ENCODE measurements around the gene RHCE.
"Not testable (repeated sequence)": the region's sequence is repeated elsewhere in the genome, so short reads cannot be mapped to it uniquely, and the experiment has no call there.

Gene RHCE

DNA sequence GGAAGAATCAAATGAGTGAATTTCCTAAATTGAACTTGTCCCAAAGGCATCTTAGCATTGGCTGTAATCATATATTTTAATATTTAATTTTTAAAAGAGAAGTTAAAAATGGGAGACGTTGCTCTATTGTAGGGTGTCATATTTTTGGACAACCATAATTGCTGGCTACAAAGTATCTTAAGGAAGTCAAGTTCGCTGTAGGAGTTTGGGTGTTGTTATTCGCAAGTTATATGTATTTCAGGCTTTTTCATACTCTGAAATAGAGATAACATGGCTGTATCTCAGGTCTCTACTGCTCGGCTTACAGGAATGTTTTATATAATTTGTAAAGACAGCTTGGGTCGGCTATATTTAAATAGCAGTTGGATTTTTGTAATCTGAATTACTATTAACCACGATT, 81.6 kb downstream of the RHCE start:
- peak in 1 of 2 donors; percentile 15 for DNase-seq

DNA sequence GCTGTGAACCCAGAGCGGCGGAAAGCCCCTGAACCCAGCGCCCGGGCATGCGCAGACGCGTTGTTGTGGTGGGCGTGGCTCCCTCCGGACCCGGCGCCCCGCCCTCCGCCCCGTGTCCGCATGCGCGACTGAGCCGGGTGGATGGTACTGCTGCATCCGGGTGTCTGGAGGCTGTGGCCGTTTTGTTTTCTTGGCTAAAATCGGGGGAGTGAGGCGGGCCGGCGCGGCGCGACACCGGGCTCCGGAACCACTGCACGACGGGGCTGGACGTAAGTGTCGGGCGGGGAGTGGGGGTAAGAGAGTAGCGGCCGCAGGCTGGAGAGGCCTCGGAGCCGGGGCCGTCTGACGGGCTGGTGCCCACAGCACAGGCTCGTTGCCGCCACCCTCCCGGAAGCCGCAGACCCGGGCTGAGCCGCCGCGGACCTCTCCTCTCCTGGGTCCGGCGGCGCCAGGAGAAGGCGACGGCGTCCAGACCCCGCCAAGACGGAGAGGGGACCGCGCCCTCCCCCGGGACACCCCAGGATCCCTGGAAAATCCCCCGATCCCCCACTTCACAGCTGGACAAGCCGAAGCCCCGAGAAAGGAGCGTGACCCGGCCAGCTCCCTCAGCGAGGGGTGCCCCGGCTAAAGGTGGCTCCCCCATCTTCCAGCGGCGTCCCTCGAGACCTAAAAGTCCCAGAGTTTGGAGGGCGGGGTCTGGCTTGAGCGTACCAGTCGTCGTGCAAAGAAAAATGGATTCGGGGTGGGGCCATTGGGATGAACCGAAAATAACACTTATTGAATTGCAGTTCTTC, 82.2 kb downstream of the RHCE start, which contains the start of gene TMEM50A:
TSS of gene TMEM50A (plus strand) at position 147 of the 794 bp plus-strand sequence. CDS start 2,153 bp downstream, outside the sequence.
- peak; percentile 86 to 88 for DNase-seq

DNA sequence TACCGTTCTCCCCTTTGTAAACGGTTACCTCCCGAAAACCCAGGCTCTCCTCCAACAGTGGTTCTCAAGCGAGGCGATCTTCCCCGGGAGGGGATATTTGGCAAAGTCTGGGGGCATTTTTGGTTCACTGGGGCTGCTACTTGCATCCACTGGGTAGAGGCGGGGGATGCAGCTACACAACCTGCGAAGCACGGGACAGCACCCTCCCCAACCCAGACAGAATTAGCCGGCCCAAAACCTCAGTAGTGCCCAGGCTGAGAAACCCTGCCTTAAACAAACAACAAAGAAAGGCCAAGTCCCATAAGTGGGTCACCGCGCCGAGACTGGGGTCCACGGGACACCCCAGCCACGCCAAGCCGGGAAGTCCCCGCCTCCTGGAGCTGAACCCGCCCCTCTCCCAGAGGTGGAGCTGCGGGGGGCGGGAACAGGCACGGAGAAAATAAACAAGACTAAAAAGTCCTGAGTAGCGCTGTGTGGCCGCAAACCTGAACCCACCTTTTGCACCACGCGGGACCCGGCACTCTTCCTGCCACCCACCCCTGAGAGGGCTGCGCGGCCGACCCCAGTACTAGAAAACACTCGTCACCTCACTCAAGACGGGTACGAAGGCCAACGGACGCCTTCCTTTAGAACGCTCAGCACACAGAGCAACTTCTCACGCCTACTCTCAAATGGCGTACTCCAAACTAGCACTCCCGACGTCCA, 83.0 kb downstream of the RHCE start:
- not testable (repeated sequence) for DNase-seq

DNA sequence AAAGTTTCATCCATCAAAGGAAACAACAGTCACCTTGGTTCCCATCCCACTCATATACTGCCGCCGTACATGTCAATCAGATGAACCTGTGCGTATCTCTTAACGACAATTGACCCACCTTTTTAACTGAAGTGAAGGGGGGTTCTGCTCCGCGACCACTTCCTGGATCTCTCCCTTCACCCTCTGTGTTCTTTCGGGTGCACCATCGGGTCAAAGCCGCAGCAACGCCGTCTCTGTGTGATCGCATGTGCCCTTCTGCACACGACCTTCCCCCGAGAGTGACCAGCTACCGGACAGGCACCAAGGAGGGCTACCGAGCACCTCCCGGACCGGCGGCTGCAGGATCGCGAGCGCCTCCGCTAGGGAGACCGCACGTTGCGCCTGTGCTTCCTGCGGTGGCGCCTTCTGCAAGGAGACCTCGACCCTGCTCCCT, 83.7 kb downstream of the RHCE start:
- not testable (repeated sequence) for DNase-seq

DNA sequence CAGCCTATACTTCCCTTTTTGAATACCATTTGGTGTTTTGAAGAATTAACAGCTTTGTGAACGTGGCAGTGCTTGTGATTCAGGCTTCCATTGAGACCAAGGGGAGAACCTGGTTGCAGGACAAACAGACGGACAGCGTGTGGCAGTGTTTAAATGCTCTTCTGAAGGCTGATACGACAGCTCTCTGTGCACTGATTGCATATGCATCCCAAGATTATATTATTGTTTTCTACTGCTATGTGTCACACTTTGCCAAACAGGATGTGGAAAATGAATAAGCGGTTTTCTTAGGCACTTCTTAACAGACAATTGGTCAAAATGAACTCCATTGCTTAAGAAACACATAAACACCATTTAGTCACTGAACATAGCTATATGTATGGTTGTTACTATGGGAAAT, 90.7 kb downstream of the RHCE start:
- peak; percentile 52 to 82 for DNase-seq

DNA sequence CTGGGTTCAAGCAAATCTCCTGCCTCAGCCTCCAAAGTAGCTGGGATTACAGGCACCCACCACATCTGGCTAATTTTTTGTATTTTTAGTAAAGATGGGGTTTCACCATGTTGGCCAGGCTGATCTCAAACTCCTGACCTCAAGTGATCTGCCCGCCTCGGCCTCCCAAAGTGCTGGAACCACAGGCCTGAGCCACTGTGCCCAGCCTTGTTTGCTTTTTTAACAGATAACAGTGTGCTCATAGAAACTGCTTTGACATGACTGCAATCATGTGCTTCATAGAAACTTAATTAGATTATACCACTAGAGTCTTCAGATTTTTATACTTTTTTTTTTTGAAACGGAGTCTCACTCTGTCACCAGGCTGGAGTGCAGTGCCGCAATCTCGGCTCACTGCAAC, 91.3 kb downstream of the RHCE start:
- not testable (repeated sequence) for DNase-seq

DNA sequence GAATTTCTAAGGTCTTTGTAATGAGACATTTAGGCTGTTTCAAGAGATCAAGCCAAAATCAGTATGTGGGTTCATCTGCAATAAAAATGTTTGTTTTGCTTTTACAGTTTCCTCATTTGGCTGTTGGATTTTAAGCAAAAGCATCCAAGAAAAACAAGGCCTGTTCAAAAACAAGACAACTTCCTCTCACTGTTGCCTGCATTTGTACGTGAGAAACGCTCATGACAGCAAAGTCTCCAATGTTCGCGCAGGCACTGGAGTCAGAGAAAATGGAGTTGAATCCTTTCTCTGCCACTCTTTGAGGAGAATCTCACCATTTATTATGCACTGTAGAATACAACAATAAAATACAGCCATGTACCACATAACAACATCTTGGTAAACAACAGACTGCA, 91.8 kb downstream of the RHCE start:
- DNase-seq = not testable (repeated sequence)

DNA sequence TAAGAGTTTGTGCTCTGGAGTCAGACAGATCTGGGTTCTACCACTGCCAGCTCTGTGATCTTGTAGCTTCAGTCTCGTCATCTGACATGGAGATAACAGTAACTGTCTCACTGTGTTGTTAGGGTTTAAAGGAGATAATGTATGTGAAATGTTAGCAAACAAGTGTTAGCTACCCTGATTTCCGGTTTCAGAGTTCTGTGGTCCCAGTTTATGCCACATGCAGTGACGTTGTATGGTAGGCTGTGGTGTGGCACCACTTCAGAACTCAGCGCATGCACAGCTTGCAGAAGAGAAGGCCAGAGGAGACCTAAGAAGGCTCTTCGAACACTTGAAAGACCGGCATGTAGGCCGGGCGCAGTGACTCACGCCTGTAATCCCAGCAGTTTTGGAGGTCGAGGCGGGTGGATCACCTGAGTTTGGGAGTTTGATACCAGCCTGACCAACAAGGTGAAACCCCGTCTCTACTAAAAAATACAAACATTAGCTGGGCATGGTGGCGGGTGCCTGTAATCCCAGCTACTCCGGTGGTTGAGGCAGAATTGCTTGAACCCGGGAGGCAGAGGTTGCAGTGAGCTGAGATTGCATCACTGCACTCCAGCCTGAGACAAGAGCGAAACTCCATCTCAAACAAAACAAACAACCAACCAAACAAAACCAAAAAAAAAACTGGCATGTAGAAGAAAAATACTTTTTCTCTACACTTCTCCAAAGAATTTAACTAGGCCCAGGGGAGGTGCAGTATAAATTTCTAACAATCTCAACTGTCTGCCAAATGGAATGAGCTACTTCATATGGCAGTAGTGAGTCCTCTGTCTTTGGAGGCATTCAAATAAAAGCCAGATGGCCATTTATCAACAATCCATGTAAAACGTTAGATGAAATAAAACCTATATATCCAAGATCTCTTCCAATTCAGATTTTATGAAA, 92.5 kb downstream of the RHCE start:
- not testable (repeated sequence) for DNase-seq

DNA sequence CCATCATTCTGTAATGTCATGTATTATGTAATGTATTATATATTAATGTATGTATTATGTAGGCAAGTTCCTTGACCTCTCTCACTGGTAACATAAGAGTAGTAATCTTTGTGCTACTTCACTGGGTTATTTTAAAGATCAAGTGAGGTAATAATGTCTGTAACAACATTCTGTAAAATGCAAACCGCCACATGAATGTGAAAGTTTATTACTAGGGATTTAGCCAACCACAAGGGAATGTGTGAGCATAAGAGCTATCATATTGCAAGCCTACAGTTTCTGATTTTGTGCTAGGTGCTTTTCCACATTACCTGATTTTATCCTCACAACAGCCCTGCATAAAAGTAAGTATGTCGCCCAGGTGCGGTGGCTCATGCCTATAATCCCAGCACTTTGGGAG, 96.2 kb downstream of the RHCE start:
- DNase-seq = not testable (repeated sequence)

DNA sequence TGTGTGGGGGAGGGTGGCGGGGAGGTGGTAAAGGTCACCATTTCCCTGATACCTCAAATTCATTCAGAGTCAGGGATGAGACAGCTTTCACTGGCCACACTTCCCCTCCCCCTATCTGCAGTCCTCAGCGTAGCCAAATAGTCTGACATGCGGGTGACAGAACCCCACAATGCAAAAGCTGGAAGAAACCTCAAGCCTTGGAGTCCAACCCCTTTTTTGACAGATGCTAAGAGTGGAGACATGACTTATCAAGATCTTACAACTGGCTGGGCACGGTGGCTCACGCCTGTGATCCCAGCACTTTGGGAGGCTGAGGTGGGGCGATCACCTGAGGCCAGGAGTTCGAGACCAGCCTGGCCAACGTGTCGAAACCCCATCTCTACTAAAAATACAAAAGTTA, 98.5 kb downstream of the RHCE start:
- DNase-seq = not testable (repeated sequence)

DNA sequence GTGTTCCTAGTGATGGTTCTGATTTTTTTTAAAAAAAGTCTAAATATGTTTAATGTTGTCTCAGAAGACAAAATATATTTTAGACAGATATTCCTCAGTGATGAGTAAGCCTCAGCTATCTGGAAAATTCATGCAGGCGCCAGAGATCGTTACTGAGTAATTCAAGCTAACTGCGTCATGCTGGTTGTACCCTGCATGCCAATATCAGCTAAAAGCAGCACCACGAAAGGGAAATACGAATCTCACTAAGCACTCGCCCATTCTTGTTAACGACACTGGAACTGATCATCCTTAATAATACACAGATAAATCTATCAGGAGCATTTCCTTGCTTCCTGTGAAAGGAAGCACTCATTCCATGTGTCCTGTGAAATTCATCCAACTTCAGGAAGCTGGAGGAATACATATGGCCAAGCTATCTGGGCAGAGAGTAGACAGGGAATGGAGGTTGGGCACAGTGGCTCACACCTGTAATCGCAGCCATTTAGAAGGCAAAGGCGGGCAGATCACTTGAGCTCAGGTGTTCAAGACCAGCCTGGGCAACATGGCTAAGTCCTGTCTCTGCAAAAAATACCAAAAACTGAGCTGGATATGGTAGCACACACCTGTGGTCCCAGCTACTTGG, 100.2 kb downstream of the RHCE start:
- not testable (repeated sequence) for DNase-seq

DNA sequence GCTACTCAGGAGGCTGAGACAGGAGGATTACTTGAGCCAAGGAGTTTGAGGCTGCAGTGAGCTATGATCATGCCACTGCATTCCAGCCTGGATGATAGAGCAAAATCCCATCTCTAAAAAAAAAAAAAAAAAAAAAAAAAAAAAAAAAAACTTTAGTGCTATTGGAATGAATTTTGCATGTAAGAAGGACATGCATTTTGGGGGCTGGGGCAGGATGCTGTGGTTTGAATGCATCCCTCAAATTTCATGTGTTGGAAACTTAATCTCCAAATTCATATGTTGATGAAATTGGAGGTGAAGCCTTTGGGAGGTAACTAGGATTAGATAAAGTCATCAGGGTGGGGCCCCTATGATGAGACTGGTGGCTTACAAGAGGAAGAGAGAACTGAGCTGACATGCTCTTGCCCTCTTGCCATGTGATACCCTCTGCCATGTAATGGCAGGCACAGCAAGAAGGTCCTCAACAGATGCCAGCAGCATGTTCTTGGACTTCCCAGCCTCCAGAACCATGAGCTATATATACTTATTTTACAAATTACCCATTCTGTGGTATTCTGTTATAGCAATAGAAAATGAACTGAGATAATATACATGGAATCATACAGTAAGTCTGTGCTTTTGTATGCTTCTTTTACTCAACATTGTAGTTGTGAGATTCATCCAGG, 107.7 kb downstream of the RHCE start:
- peak in 1 of 2 donors; percentile 3 for DNase-seq

All from inflammatory macrophage (primary cell).